OCI-LY3 (cell line): ENCODE data around the gene WDFY4.

Experiments used
- H2AFZ ChIP-seq: fragments of 200-600, 300-600 bp; shearing (Covaris generic); 2 replicates; pipeline ENCODE4 v1.6.0; 2014; ENCODE audit warnings: antibody characterized with exemption, low read depth, low read length
- H3K27ac ChIP-seq: fragments of 200-600, 300-600 bp; sonication (generic); 2 replicates; pipeline ENCODE4 v1.5.1; 2014; ENCODE audit warnings: mild to moderate bottlenecking, low read length, moderate library complexity, mixed read lengths
- H3K27me3 ChIP-seq: fragments of 200-600, 300-600 bp; sonication (generic); 2 replicates; pipeline ENCODE4 v1.6.1; 2014; ENCODE audit warnings: low read depth, low read length, mixed read lengths
- H3K36me3 ChIP-seq: fragments of 200-600, 300-600 bp; sonication (generic); replicated peaks from 2 replicates; pipeline ENCODE3; 2014; ENCODE audit warnings: low read depth, low read length, mixed read lengths
- H3K4me1 ChIP-seq: fragments of 300-600, 200-600 bp; sonication (generic); 2 replicates; pipeline ENCODE4 v1.6.1; 2014; ENCODE audit warnings: low read length, mixed read lengths
- H3K4me2 ChIP-seq: fragments of 200-600, 300-600 bp; sonication (generic); 2 replicates; pipeline ENCODE4 v1.6.1; 2014; ENCODE audit warnings: low read length, mixed read lengths
- H3K4me3 ChIP-seq: fragments of 300-600, 200-600 bp; sonication (generic); 2 replicates; pipeline ENCODE4 v1.5.1; 2014; ENCODE audit warnings: antibody characterized with exemption, mild to moderate bottlenecking, low read length, moderate library complexity
- H3K79me2 ChIP-seq: fragments of 300-600, 200-600 bp; shearing (Covaris generic); 2 replicates; pipeline ENCODE4 v1.6.1; 2014; ENCODE audit warnings: mild to moderate bottlenecking, low read length, mixed read lengths
- H3K9ac ChIP-seq: fragments of 300-600, 200-600 bp; shearing (Covaris generic); 2 replicates; pipeline ENCODE4 v1.6.0; 2014; ENCODE audit warnings: mild to moderate bottlenecking, low read length, moderate library complexity
- H3K9me3 ChIP-seq: fragments of 200-600, 300-600 bp; shearing (Covaris generic); 2 replicates; pipeline ENCODE4 v1.6.1; 2014; ENCODE audit warnings: low read length, mixed read lengths; ENCODE audit not compliant: insufficient read depth
- H4K20me1 ChIP-seq: fragments of 200-600, 300-600 bp; sonication (generic); 2 replicates; pipeline ENCODE4 v1.6.1; 2016; ENCODE audit warnings: low read length, mixed read lengths; ENCODE audit not compliant: insufficient read depth
- EZH2phosphoT487 ChIP-seq: fragments of 200-600 bp; shearing (Covaris generic); IDR thresholded peaks from 2 replicates; pipeline ENCODE4 v1.6.1; 2018; ENCODE audit warnings: antibody characterized with exemption, mixed run types, low read depth
- TF ChIP-seq, protein P1 (sequence below): fragments of 200-600, 300-600 bp; sonication (generic); IDR thresholded peaks from 2 replicates; pipeline ENCODE4 v1.5.1; 2014; ENCODE audit warnings: antibody characterized with exemption, low read length, low read depth

Gene WDFY4

GRCh38 chr10:48703531-48704122, 19.0 kb downstream of the WDFY4 start:
- Histone ChIP-seq H3K79me2 (peaks cover 100% of the 10 kb centered on the region), H3K9ac (peak overlapping the region; percentile 63)

GRCh38 chr10:48704156-48704555, 19.5 kb downstream of the WDFY4 start:
- Histone ChIP-seq H3K79me2 (peaks cover 98% of the 10 kb centered on the region), H3K4me2 (peak overlapping the region; percentile 79), H3K4me3 (peak overlapping the region; percentile 56; the same call in 1 of the 2 replicates), H3K4me1 (peaks cover 94% of the 10 kb centered on the region), H2AFZ (no peak overlapping the region), H3K9me3 (no peaks in the 10 kb centered on the region), H3K9ac (peak overlapping the region; percentile 63), H3K36me3 (peaks cover 31% of the 10 kb centered on the region), H3K27me3 (no peaks in the 10 kb centered on the region), H3K27ac (peak overlapping the region; percentile 94), H4K20me1 (peaks cover 90% of the 10 kb centered on the region)
- TF ChIP-seq, protein P1, sequence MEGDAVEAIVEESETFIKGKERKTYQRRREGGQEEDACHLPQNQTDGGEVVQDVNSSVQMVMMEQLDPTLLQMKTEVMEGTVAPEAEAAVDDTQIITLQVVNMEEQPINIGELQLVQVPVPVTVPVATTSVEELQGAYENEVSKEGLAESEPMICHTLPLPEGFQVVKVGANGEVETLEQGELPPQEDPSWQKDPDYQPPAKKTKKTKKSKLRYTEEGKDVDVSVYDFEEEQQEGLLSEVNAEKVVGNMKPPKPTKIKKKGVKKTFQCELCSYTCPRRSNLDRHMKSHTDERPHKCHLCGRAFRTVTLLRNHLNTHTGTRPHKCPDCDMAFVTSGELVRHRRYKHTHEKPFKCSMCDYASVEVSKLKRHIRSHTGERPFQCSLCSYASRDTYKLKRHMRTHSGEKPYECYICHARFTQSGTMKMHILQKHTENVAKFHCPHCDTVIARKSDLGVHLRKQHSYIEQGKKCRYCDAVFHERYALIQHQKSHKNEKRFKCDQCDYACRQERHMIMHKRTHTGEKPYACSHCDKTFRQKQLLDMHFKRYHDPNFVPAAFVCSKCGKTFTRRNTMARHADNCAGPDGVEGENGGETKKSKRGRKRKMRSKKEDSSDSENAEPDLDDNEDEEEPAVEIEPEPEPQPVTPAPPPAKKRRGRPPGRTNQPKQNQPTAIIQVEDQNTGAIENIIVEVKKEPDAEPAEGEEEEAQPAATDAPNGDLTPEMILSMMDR: no peak
- TF ChIP-seq EZH2phosphoT487: no peak

More at GRCh38 chr10:48703531-48704122, 19.0 kb downstream of the WDFY4 start:
- peak overlapping the region; percentile 94 for H3K27ac ChIP-seq
- peaks cover 92% of the 10 kb centered on the region for H4K20me1 ChIP-seq
- no peaks in the 10 kb centered on the region for H3K9me3 ChIP-seq
- no peaks in the 10 kb centered on the region for H3K27me3 ChIP-seq
- no peak for TF ChIP-seq EZH2phosphoT487
- TF ChIP-seq, protein P1: no peak
- H3K36me3 ChIP-seq: peaks cover 31% of the 10 kb centered on the region
- no peak overlapping the region; the same call in 1 of the 2 replicates for H3K4me3 ChIP-seq
- H3K4me1 ChIP-seq: peaks cover 99% of the 10 kb centered on the region
- peak overlapping the region; percentile 79 for H3K4me2 ChIP-seq
- no peak overlapping the region for H2AFZ ChIP-seq

GRCh38 chr10:48705401-48705938, 20.8 kb downstream of the WDFY4 start:
- H3K27me3 ChIP-seq: no peaks in the 10 kb centered on the region
- peaks cover 97% of the 10 kb centered on the region for H3K79me2 ChIP-seq
- peak overlapping the region; percentile 56 for H3K4me3 ChIP-seq
- no peak overlapping the region for H2AFZ ChIP-seq
- H3K9me3 ChIP-seq: no peaks in the 10 kb centered on the region
- H3K4me2 ChIP-seq: peak overlapping the region; percentile 79
- H3K36me3 ChIP-seq: peaks cover 36% of the 10 kb centered on the region
- H3K27ac ChIP-seq: peak overlapping the region; percentile 94
- peaks cover 86% of the 10 kb centered on the region for H4K20me1 ChIP-seq
- peaks cover 81% of the 10 kb centered on the region for H3K4me1 ChIP-seq
- no peak for TF ChIP-seq EZH2phosphoT487
- TF ChIP-seq, protein P1: no peak
- H3K9ac ChIP-seq: peak overlapping the region; percentile 63

GRCh38 chr10:48707472-48707871, 22.8 kb downstream of the WDFY4 start:
- Histone ChIP-seq H3K36me3 (peaks cover 52% of the 10 kb centered on the region), H3K27me3 (no peaks in the 10 kb centered on the region), H4K20me1 (peaks cover 83% of the 10 kb centered on the region), H3K4me2 (no peak overlapping the region), H3K4me3 (no peak overlapping the region), H2AFZ (no peak overlapping the region), H3K27ac (no peak overlapping the region), H3K79me2 (peaks cover 97% of the 10 kb centered on the region), H3K9ac (no peak overlapping the region), H3K9me3 (no peaks in the 10 kb centered on the region), H3K4me1 (peaks cover 62% of the 10 kb centered on the region)
- no peak for TF ChIP-seq EZH2phosphoT487
- TF ChIP-seq, protein P1: no peak
